Glutamatergic neuron (in vitro differentiated cells): ENCODE data around the gene PYGB. TPM values are rescaled to one million over a fixed set of nuclear protein-coding genes. Genes with fewer than 3 reads are reported as not detected.

Experiments
- DNase-seq: peaks from one replicate; pipeline ENCODE4 v3.0.0; 2022
- H3K27ac Mint-ChIP-seq: one replicate; pipeline ENCODE4 v1.8.0; 2020; ENCODE audit warnings: mild to moderate bottlenecking, mixed read lengths, inconsistent platforms; ENCODE audit not compliant: unreplicated experiment
- H3K27me3 Mint-ChIP-seq: one replicate; pipeline ENCODE4 v1.8.0; 2020; ENCODE audit warnings: mild to moderate bottlenecking, moderate library complexity, mixed read lengths, inconsistent platforms; ENCODE audit not compliant: unreplicated experiment
- H3K36me3 Mint-ChIP-seq: one replicate; pipeline ENCODE4 v1.8.0; 2020; ENCODE audit warnings: mild to moderate bottlenecking, mixed read lengths, inconsistent platforms; ENCODE audit not compliant: unreplicated experiment
- H3K4me1 Mint-ChIP-seq: one replicate; pipeline ENCODE4 v1.8.0; 2020; ENCODE audit warnings: mild to moderate bottlenecking, low read depth, mixed read lengths, inconsistent platforms; ENCODE audit not compliant: unreplicated experiment
- H3K4me3 Mint-ChIP-seq: one replicate; pipeline ENCODE4 v1.8.0; 2020; ENCODE audit warnings: mild to moderate bottlenecking, mixed read lengths, inconsistent platforms; ENCODE audit not compliant: unreplicated experiment
- H3K9me3 Mint-ChIP-seq: one replicate; pipeline ENCODE4 v1.8.0; 2020; ENCODE audit warnings: mild to moderate bottlenecking, moderate library complexity, mixed read lengths, inconsistent platforms; ENCODE audit not compliant: unreplicated experiment
- total RNA-seq: library from RNA; stranded (reverse); fragmentation: NEBNext Ultra II Directional; extraction: Animal tissue kit (Norgen Biotek cat#: 25700); gene quantifications from one replicate; pipeline ENCODE4 v1.2.1, GENCODE V29; 2021; ENCODE audit not compliant: unreplicated experiment
- TF ChIP-seq, protein P1 (sequence below): fragments of 200-600 bp; sonication (generic); IDR thresholded peaks from one replicate; pipeline ENCODE4 v1.5.0; 2021; ENCODE audit not compliant: partially characterized antibody, unreplicated experiment

PYGB gene
- total RNA-seq, 1 donor from 2014 or later, result 295 TPM

- TF ChIP-seq, protein P1, sequence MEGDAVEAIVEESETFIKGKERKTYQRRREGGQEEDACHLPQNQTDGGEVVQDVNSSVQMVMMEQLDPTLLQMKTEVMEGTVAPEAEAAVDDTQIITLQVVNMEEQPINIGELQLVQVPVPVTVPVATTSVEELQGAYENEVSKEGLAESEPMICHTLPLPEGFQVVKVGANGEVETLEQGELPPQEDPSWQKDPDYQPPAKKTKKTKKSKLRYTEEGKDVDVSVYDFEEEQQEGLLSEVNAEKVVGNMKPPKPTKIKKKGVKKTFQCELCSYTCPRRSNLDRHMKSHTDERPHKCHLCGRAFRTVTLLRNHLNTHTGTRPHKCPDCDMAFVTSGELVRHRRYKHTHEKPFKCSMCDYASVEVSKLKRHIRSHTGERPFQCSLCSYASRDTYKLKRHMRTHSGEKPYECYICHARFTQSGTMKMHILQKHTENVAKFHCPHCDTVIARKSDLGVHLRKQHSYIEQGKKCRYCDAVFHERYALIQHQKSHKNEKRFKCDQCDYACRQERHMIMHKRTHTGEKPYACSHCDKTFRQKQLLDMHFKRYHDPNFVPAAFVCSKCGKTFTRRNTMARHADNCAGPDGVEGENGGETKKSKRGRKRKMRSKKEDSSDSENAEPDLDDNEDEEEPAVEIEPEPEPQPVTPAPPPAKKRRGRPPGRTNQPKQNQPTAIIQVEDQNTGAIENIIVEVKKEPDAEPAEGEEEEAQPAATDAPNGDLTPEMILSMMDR, result no peak
- Mint-ChIP-seq H3K9me3 (peaks cover 39% of the 10 kb centered on the region), H3K4me1 (peaks cover 10% of the 10 kb centered on the region), H3K36me3 (peaks cover 18% of the 10 kb centered on the region), H3K27me3 (peaks cover 34% of the 10 kb centered on the region), H3K27ac (peak overlapping the region; percentile 39), H3K4me3 (no peak overlapping the region)
- peak; percentile 1 for DNase-seq
Measured at GRCh38 chr20:25289886-25290597, 42.2 kb downstream of the PYGB start.

DNA sequence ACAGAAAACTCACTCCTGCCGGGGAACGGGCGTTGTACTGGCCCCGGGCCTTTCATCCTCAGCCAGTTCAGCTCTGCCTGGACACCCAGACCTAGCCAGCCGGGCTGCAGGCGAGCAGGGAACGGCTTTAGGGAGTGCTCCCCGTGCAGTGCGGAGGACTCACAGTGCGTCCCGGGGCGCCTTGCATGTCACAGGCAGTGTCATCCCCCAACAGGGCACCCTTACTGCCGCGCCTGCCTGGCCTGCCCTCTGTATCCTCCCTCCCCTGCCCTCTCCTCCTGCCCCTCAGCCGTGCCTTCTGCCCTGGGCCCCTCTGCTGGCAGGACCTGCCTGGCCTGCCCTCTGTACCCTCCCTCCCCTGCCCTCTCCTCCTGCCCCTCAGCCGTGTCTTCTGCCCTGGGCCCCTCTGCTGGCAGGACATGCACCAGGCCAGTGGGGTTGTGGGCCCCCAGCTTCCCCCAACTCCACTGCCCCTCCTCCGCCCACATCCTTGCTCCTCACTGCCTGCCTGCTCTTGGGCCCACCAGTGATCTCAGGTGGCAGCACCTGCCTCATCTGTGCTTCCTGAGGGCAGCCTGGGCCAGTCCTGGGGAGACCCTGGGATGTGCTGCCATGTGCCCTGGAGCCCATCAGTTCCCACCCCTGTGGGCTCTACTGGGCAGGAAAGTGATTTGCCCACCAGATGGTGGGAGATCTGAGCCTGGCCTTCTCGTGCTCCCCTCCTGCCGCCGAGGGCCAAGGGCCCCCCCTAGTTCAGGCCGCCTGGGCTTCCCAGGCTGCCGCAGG is 43.0 kb downstream of the PYGB start:
- peaks cover 11% of the 10 kb centered on the region for H3K4me1 Mint-ChIP-seq
- H3K4me3 Mint-ChIP-seq, result no peak overlapping the region
- H3K27ac Mint-ChIP-seq, result peak overlapping the region; percentile 89
- TF ChIP-seq, protein P1, result no peak
- no peak for DNase-seq
- H3K27me3 Mint-ChIP-seq, result peaks cover 31% of the 10 kb centered on the region
- H3K36me3 Mint-ChIP-seq, result peaks cover 13% of the 10 kb centered on the region
- peaks cover 33% of the 10 kb centered on the region for H3K9me3 Mint-ChIP-seq

DNA sequence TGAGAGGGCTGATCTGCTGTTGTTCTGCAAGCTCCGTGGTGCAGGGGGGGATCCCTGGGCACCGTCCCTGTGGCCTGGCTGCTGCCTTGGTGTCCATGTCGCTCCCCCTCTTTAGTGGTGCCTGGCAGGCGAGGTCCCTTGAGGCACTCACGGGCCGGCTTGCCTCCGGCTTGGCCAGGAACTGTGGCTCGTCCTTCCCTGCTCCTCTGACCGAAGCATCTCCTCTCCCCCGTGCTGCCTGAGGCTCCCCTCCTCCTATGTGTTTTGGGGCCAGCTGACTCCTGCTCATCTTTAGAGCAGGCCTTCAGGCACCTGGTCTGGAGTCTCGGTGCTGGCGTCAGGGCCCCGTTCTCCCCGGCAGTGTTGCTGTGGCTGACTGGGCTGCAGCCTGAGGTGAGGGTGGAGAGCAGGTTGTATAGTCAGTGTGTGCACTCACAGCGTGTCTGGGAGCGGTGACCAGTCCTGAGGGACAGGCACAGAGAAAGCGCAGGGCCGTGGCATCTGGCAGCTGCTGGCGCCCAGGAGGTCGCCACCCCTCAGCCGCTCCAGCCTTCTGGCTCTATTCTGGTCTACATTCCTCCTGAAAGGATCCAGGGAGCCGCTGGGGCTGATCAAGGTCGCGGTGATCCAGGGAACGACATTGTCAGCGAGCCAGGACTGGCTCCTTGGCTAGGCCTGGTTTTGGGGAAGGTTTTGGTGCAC is 43.7 kb downstream of the PYGB start:
- Mint-ChIP-seq H3K36me3 (peaks cover 10% of the 10 kb centered on the region), H3K27ac (peak overlapping the region; percentile 89), H3K9me3 (peaks cover 33% of the 10 kb centered on the region), H3K27me3 (peaks cover 34% of the 10 kb centered on the region), H3K4me3 (peak overlapping the region; percentile 30), H3K4me1 (peaks cover 14% of the 10 kb centered on the region)
- TF ChIP-seq, protein P1, result no peak
- no peak for DNase-seq

GRCh38 chr20:25292176-25292891 is 44.4 kb downstream of the PYGB start:
- H3K27ac Mint-ChIP-seq, result no peak overlapping the region

More at GRCh38 chr20:25292176-25292891, 44.4 kb downstream of the PYGB start:
- Mint-ChIP-seq H3K4me1 (peaks cover 14% of the 10 kb centered on the region), H3K36me3 (peaks cover 5% of the 10 kb centered on the region), H3K4me3 (no peak overlapping the region), H3K27me3 (peaks cover 34% of the 10 kb centered on the region), H3K9me3 (peaks cover 30% of the 10 kb centered on the region)
- TF ChIP-seq, protein P1, result no peak
- no peak for DNase-seq
